ENCODE data around the gene PGA3. TPM values are rescaled to one million over a fixed set of nuclear protein-coding genes. Genes with fewer than 3 reads are reported as not detected.

Gene PGA3
- total and polyA plus RNA-seq, 3 donors from 2014 or later = 0.31 to 1.7 (median 1.7) TPM

GRCh38 chr11:61193596-61193995, 9.7 kb upstream of the PGA3 start:
- intact Hi-C loops (cut with DNase I; ENCODE audit: low total_unique reads) = no loop called here
- 28 to 42% methylated on average over 11 to 12 of the region's 12 CpGs for WGBS, 2 donors
- H3K36me3 ChIP-seq (ENCODE audit: low read depth, missing control alignments) = no peaks in the 10 kb centered on the region
- H3K4me1 ChIP-seq = no peaks in the 10 kb centered on the region
- TF ChIP-seq POLR2A (IDR thresholded peaks at IDR 0.05) = no peak
- DNase-seq = no peak
- H3K9me3 ChIP-seq = no peaks in the 10 kb centered on the region
- no peaks in the 10 kb centered on the region for H3K27me3 ChIP-seq
- no peak overlapping the region for H3K4me3 ChIP-seq
- H3K27ac ChIP-seq = no peak overlapping the region

- no peaks in the 10 kb centered on the region for H3K9me3 ChIP-seq
- H3K4me1 ChIP-seq = no peaks in the 10 kb centered on the region
- no peak overlapping the region for H3K4me3 ChIP-seq
- no peak for DNase-seq
- no peak for TF ChIP-seq POLR2A (IDR thresholded peaks at IDR 0.05)
- TF ChIP-seq, protein P1, sequence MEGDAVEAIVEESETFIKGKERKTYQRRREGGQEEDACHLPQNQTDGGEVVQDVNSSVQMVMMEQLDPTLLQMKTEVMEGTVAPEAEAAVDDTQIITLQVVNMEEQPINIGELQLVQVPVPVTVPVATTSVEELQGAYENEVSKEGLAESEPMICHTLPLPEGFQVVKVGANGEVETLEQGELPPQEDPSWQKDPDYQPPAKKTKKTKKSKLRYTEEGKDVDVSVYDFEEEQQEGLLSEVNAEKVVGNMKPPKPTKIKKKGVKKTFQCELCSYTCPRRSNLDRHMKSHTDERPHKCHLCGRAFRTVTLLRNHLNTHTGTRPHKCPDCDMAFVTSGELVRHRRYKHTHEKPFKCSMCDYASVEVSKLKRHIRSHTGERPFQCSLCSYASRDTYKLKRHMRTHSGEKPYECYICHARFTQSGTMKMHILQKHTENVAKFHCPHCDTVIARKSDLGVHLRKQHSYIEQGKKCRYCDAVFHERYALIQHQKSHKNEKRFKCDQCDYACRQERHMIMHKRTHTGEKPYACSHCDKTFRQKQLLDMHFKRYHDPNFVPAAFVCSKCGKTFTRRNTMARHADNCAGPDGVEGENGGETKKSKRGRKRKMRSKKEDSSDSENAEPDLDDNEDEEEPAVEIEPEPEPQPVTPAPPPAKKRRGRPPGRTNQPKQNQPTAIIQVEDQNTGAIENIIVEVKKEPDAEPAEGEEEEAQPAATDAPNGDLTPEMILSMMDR (IDR thresholded peaks at IDR 0.05) = no peak
- H3K36me3 ChIP-seq (ENCODE audit: low read depth, missing control alignments) = no peaks in the 10 kb centered on the region
- H3K27ac ChIP-seq = no peak overlapping the region
- H3K27me3 ChIP-seq = no peaks in the 10 kb centered on the region
- WGBS, 2 donors = 65 to 69% methylated on average over 12 of the region's 12 CpGs
- intact Hi-C loops (cut with DNase I; ENCODE audit: low total_unique reads) = no loop called here
Measured at GRCh38 chr11:61194169-61194671, 9.1 kb upstream of the PGA3 start.

GRCh38 chr11:61194981-61195695, 8.2 kb upstream of the PGA3 start:
- no peak for DNase-seq
- no peak overlapping the region for H3K4me3 ChIP-seq
- no peak overlapping the region for H3K27ac ChIP-seq
- no peaks in the 10 kb centered on the region for H3K4me1 ChIP-seq
- H3K9me3 ChIP-seq = no peaks in the 10 kb centered on the region
- no peaks in the 10 kb centered on the region for H3K36me3 ChIP-seq (ENCODE audit: low read depth, missing control alignments)
- WGBS, 2 donors = 82 to 87% methylated on average over 7 of the region's 7 CpGs
- no peak for TF ChIP-seq POLR2A (IDR thresholded peaks at IDR 0.05)
- H3K27me3 ChIP-seq = no peaks in the 10 kb centered on the region
- intact Hi-C loops (cut with DNase I; ENCODE audit: low total_unique reads) = no loop called here

DNA sequence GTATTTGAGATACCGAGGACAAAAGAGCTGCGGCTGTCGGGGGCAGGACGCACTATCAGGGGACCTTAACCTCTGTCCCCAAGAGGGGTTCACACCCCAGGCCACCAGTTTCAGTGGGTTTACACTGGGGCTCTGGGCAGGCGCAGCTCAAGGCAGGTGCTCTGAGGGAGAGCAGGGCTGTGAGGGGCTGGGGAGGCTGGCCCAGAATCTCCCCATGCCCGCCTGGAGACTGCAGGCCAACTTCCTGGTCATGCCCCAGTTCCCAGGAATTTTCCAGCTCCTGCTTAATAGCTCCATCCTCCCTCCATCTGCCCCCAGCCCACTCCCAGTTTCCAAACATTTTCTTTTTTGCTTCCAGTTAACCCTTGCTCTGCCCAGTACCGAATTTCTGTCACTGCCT, 7.6 kb upstream of the PGA3 start:
- Histone ChIP-seq H3K9me3 (no peaks in the 10 kb centered on the region), H3K36me3 (ENCODE audit: low read depth, missing control alignments) (no peaks in the 10 kb centered on the region), H3K4me1 (no peaks in the 10 kb centered on the region), H3K4me3 (no peak overlapping the region), H3K27me3 (no peaks in the 10 kb centered on the region), H3K27ac (no peak overlapping the region)
- no peak for DNase-seq
- TF ChIP-seq POLR2A (IDR thresholded peaks at IDR 0.05) = no peak
- TF ChIP-seq, protein P1 (IDR thresholded peaks at IDR 0.05) = no peak
- intact Hi-C loops (cut with DNase I; ENCODE audit: low total_unique reads) = no loop called here
- WGBS, 2 donors = 79 to 88% methylated on average over 5 to 7 of the region's 7 CpGs

DNA sequence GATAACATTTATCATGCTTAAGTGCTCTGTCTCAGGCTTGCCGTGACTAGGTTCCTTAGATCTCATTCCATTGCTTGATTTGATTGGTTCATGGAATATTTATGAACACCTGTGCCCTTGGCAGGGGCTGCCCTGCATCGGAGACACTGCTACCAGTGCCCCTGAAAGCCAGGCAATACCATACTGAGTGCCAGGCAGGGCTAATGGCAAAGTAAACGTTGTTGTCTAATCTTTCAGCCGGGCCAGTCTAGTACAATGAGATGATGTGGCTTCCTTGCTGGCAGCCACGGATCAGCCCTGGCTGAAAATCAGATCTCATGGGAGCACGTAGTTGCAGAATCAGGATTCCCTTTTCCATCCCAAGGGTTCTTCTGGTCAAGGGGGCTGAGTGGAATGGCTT, 5.0 kb upstream of the PGA3 start:
- H3K4me1 ChIP-seq = no peaks in the 10 kb centered on the region
- no peak overlapping the region for H3K27ac ChIP-seq
- intact Hi-C loops (cut with DNase I; ENCODE audit: low total_unique reads) = no loop called here
- no peaks in the 10 kb centered on the region for H3K9me3 ChIP-seq
- DNase-seq = no peak
- WGBS, 2 donors = 64 to 71% methylated on average over 2 to 6 of the region's 6 CpGs
- no peak overlapping the region for H3K4me3 ChIP-seq
- H3K36me3 ChIP-seq (ENCODE audit: low read depth, missing control alignments) = no peaks in the 10 kb centered on the region
- no peaks in the 10 kb centered on the region for H3K27me3 ChIP-seq
- TF ChIP-seq, protein P1 (IDR thresholded peaks at IDR 0.05) = no peak
- no peak for TF ChIP-seq POLR2A (IDR thresholded peaks at IDR 0.05)

Data from testis (tissue), 3 donors.